HG02970 (cell line): ENCODE data around the gene LHPP.

Experiments
- ATAC-seq: cut with Tn5 transposase; IDR thresholded peaks from one replicate; pipeline ENCODE4 v1.9.1; 2021; ENCODE audit warnings: mild to moderate bottlenecking, moderate library complexity, moderate number of reproducible peaks; ENCODE audit not compliant: unreplicated experiment, low FRiP score

LHPP gene

GRCh38 chr10:124588736-124589490 is 127.3 kb downstream of the LHPP start:
- no peak for ATAC-seq

GRCh38 chr10:124589491-124590041 is 127.9 kb downstream of the LHPP start:
- ATAC-seq, result no peak

GRCh38 chr10:124590216-124591122 is 128.8 kb downstream of the LHPP start:
- no peak for ATAC-seq

- ATAC-seq, result no peak
These were observed 129.5 kb downstream of the LHPP start for GRCh38 chr10:124591123-124591495.

GRCh38 chr10:124592101-124592500 is 130.5 kb downstream of the LHPP start:
- no peak for ATAC-seq

- ATAC-seq, result no peak
These were observed 131.3 kb downstream of the LHPP start for GRCh38 chr10:124592736-124593430.

GRCh38 chr10:124593431-124593985 is 131.9 kb downstream of the LHPP start:
- ATAC-seq, result no peak

- no peak for ATAC-seq
These were observed 132.6 kb downstream of the LHPP start for GRCh38 chr10:124594240-124594639.

- ATAC-seq, result no peak
These were observed 133.7 kb downstream of the LHPP start for GRCh38 chr10:124595143-124595883.

- no peak for ATAC-seq
These were observed 134.6 kb downstream of the LHPP start for GRCh38 chr10:124596116-124596785.

GRCh38 chr10:124596962-124597845 is 135.6 kb downstream of the LHPP start:
- ATAC-seq, result no peak

GRCh38 chr10:124597846-124598165 is 136.2 kb downstream of the LHPP start:
- ATAC-seq, result no peak

GRCh38 chr10:124598196-124598595 is 136.6 kb downstream of the LHPP start:
- ATAC-seq, result no peak

GRCh38 chr10:124598773-124599587 is 137.4 kb downstream of the LHPP start:
- no peak for ATAC-seq

- ATAC-seq, result no peak
These were observed 138.0 kb downstream of the LHPP start for GRCh38 chr10:124599588-124600050.

GRCh38 chr10:124600051-124600880 is 138.6 kb downstream of the LHPP start:
- ATAC-seq, result no peak

GRCh38 chr10:124601016-124601415 is 139.4 kb downstream of the LHPP start:
- no peak for ATAC-seq
